Measurements from ENCODE around the gene ZSCAN9.

Gene ZSCAN9

DNA sequence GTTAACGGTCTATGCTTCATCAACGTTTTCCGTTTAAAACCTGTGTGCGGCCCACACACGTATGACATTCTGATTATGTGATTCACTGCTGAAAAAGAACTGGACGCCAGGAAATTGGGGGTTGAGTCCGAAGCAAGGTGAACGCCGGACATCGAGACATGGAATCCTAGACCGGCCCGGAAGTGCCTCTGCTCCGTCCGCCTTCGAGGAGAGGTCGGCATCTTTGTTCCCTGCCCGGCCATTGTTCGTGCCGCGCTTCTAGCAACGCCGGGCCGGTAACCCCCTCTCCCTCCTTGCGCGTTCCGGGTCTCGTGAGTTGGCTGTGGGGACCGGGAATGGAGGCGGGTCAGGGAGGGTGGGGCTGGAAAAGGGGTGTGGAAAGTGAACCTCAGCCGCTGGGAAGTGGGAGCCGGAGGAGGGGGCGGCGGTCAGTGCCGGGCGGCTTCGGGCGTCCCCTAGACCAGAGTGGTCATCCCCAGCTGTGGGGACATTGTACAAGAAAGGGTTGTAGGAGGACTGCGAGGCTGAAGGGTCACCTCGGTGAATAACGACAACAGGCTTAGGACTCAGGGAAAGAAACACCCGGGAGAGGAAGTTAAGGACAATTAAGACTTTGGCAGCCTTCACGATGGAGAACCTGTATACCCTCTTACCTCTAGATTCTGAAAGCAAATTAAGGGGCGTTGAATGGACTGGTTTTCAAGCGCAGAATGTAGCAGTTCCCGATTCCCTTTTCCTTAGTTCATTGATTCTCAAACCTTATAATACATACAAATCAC is at the start of gene ZSCAN9:
TSS of gene ZSCAN9 (plus strand) at position 220 of the 779 bp plus-strand sequence. CDS start 1,810 bp downstream, outside the sequence.
- peak; percentile 84 for DNase-seq

GRCh38 chr6:28176373-28176772 is 48.7 kb upstream of the ZSCAN9 start:
- no peak for DNase-seq

DNA sequence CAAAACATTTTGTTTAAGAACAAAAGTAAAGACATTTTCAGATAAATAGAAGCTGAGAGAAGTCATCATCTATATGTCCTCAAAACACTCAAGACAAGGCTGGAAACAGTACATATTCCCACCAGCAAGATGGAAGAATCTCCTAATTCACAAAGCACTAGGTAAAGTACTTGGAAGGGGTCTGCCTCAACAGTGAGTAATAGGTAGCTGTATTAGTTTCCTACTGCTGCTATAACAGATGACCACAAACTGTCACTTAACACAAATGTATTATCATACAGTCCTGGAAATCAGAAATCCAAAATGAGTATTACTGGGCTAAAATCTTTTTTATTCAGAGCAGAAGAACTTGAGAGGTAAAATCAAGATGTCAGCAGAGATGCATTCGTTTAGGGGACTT is 42.8 kb upstream of the ZSCAN9 start:
- DNase-seq: no peak

DNA sequence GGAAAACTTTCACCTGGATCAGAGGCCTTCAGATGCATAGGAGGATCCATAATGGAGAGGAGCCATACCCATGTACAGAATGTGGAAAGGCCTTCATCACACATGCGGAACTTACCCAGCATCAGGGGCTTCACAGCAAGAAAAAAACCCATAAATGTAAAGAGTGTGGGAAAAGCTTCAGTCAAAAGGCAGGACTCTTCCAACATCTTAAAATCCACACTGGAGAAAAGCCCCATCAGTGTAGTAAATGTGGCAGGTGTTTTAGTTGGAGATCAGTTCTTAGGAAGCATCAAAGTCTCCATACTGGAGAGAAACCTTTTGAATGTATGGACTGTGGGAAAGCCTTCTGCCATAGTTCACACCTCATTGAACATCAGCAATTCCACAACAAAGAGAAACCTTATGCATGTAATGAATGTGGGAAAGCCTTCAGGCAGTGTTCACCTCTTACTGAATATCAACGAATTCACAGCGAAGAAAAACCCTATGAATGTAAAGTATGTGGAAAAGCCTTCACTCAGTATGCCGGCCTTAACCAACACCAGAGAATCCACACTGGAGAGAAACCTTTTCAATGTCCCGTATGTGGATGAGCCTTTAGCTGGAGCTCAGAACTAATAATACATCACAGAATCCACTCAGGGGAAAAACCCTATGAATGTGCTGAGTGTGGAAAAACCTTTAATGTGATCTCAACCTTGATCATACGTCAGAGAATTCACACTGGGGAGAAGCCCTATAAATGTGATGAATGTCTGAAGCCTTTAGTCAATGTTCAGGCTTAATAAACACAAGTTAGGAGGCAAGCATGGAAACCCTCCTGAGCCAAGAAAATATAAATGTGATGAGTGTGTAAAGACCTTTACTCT is 36.7 kb upstream of the ZSCAN9 start:
- DNase-seq: no peak

- no peak for DNase-seq
Measured at GRCh38 chr6:28200020-28200419, 25.1 kb upstream of the ZSCAN9 start.

GRCh38 chr6:28203201-28203600 is 21.9 kb upstream of the ZSCAN9 start:
- DNase-seq: no peak

DNA sequence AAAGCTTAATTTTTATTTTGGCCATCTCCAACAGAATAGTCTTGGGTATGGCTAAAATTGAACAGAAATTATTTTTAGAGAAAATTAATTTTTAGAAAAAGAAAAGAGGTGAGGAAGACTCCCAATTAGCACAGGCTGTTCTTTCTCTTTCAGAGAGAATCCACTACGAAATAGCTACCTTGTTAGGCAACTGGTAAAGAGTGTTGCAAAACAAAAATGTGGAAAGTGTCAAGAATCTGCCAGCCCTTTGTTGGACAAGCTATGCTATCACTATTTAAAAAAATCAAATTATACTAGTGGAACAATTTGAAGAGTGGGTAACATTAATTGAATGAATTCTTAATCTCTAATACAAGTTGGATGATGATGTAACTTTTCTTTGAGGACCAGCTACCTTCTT is 19.2 kb upstream of the ZSCAN9 start:
- DNase-seq: no peak

- DNase-seq: no peak
Measured at GRCh38 chr6:28206527-28206926, 18.5 kb upstream of the ZSCAN9 start.

DNA sequence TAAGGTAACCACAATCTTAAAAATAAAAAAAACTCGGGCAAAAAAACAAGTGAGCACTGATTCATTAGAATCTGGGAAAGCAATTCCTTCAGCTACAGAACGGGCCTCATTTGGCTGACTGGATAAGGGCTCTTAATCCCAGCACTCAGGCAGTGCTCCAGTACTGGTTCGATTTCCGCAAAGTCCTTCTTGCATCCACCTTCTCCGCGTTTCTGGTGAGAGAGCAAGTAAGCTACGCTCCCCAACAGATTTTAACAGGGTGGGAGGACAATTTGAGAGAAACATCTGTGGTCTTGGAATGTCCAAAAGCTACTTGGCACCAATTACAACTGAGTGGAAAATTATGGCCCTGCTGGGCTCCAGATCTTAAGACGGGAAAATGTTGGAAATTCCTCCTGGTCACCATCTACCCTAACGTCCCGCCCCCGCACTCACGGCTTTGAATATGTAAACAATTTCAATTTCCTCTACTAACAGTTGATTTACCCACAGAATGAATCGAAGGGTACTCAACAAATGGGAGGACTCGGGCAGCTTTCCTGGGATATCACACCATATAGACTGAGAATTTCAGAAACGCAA is 18.1 kb upstream of the ZSCAN9 start:
- DNase-seq: no peak

- no peak for DNase-seq
Measured at GRCh38 chr6:28207510-28208110, 17.5 kb upstream of the ZSCAN9 start.

- no peak for DNase-seq
Measured at GRCh38 chr6:28208111-28208659, 16.9 kb upstream of the ZSCAN9 start.

DNA sequence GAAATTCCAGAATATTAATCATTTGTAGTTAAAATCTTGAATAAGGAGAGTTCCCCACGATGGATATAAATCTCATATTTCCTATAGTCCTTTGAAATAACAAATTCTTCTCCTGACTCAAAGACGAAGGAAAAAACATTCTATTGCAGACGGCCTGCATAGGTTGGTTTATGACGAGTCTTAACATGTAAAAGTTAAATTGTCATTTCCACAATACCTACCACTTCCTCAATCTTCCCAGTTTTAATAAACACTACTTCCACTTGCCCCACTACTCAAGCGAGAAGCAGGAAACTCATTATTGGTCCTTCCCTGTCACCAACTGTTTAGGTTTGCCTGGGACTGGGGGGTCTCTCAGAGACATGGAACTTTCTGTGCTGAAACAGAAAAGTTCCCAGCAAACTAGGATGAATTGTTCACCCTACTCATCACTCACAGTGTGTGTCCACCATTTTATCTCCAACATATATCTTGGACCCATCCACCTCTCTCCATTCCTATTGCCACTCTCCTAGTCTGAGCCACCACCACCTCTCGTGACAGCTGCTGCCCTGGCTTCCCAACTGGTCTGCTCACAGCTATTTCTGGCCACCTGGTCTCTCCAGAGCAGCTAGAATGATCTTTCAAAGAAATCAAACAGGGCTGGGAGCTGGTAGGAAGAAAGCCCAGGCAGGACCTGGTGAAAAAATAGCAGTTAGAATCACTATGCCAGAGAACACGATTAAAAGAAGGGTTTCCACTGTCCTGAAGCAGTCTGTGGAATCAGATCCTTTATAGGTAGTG is 15.1 kb upstream of the ZSCAN9 start:
- DNase-seq: peak; percentile 33

DNA sequence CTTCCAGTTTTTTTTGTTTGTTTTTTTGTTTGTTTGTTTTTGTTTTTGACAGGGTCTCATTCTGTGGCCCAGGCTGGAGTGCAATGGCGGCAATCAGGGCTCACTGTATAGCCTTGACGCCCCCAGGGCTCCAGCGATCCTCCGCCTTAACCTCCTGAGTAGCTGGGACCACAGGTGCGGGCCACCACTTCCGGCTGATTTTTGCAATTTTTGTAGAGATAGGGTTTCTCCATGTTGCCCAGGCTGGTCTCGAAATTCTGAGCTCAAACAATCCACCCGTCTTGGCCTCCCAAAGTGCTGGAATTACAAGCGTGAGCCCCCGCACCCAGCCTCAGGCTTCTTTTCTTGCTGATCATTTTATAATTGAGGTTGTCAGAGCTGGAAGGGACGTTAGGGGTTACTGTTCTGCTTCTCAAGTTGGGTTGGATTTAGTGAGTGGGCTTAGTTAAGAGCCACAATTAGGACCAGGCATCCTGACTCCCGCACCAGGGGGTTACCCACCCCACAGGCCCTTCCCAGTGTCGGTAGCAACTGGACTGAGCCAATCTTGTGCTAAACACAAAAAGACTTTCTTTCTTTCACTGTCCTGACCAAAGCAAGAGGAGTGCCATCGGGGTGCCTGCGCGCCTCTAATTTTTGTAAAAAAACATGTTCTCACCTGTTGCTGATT is 13.1 kb upstream of the ZSCAN9 start:
- no peak for DNase-seq

- peak; percentile 60 for DNase-seq
Measured at GRCh38 chr6:28212510-28213212, 12.4 kb upstream of the ZSCAN9 start.

DNA sequence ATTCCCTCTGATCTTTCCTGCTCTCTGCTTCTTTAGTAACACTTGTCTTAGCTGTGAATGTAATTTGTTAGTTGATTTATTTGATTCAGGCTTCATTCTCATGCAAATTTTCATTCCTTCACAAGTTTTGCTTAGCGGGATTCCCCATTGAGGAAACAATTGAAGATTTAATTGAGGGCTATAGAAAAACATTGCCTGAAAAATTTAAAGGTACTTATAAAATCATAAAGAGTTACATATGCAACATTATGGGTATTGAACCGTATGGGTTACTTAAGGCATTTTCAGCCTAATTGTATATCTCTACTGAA is 11.9 kb upstream of the ZSCAN9 start:
- no peak for DNase-seq

GRCh38 chr6:28215425-28215824 is 9.7 kb upstream of the ZSCAN9 start:
- DNase-seq: no peak

DNA sequence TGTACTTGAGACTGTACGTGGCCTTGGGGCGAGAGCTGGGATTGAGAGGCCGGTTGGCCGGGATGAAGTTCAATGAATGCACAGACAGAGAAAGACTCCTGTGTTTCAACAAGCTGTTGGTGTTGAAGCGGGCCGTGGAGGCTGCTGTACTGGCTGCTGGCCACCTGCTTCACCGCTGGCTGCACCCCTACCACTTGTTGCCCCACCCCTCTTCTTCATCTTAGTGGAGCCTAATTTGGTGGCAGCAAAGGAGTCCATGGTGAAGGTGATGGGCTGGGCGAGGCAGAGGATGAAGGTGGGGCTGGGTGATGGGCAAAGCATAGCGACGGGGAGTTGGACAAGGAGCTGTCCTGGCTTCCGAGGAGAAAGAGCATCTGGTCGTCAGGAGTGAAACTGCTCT is 7.2 kb upstream of the ZSCAN9 start:
- no peak for DNase-seq

- peak; percentile 79 for DNase-seq
Measured at GRCh38 chr6:28218312-28219248, 6.5 kb upstream of the ZSCAN9 start.

DNA sequence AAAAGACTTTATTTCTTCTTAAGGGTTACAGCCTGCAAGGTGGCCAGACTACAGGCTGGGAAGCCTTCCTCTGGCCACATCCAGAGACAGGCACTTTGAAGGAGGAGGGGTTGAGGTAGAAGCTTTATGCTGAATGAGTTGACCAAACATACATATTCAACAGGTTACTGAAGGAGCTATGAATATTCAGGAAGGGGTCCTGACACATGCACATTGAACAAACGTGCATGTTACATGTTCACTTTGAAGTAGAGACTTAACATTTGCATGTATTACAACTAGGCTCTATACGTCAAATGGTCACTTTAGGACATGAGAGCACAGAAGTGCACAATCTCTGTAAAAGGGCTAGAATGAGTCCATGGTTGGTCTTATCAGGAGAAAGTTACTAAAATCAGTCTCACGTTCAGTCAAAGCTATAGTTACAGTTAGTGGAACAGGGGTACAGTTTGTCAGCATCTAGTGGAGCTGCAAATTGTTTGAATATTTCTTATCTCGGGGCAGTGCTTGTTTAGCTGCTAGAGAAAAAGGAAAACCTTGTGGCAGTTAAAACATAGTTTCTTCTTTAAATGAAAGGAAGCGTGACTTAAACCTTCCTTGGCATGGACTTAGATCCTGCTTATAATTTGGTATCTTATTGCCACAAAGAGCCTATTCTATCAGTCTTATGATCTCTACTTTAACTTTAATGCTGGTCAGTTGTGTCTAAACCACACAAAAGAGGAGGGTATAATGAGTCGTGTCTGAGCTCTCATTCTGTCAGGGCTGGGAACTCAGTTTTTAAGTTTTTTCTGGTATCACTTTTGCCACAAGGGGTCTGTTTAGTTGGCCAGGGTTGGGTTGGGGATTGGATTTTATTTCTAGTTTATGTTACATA is 4.6 kb upstream of the ZSCAN9 start:
- DNase-seq: no peak

All from SHP77 treated with DMSO at 0.1 percent for 48 hours (cell line).